ENCODE results near the gene CA14. TPM values are rescaled to one million over a fixed set of nuclear protein-coding genes. Genes with fewer than 3 reads are reported as not detected.
A peak's percentile ranks its signal among the peaks of the same experiment; 100 is the strongest.
"Not testable (repeated sequence)": the region's sequence is repeated elsewhere in the genome, so short reads cannot be mapped to it uniquely, and the experiment has no call there.

Gene CA14
- total RNA-seq: 1 to 10 TPM in 1 of 4 donors, under 1 TPM in 1, not detected in 2; 0.22 to 2.3 TPM

GRCh38 chr1:150257624-150258585 lies at the start of gene CA14:
TSS of gene CA14 (plus strand) at chr1:150257774. CDS start at chr1:150258129, 355 bp downstream.
- 39 to 40% methylated on average over 10 to 13 of the region's 13 CpGs for WGBS, 2 donors
- Histone ChIP-seq H3K27me3 (peaks cover 0 to 13% of the 10 kb centered on the region in 2 donors), H3K4me1 (peaks cover 0 to 40% (median 19%) of the 10 kb centered on the region in 4 donors), H3K27ac (peak within 1 kb of the TSS in 2 of 4 donors; percentile 66 to 76), H3K4me3 (no peak within 1 kb of the TSS), H3K9me3 (no peaks in the 10 kb centered on the region), H3K36me3 (no peaks in the 10 kb centered on the region)
- TF ChIP-seq POLR2A (IDR thresholded peaks at IDR 0.05) (no peak), EP300 (IDR thresholded peaks at IDR 0.05) (no peak), CTCF (IDR thresholded peaks at IDR 0.05) (no peak)
- no peak for DNase-seq (ENCODE audit: low spot score in 2 of 2)

- WGBS, 2 donors: 85 to 86% methylated on average over 6 of the region's 6 CpGs
- not testable (repeated sequence) for H3K4me1 ChIP-seq; H3K9me3 ChIP-seq; H3K27ac ChIP-seq; H3K4me3 ChIP-seq; DNase-seq (ENCODE audit: low spot score in 2 of 2); H3K36me3 ChIP-seq; H3K27me3 ChIP-seq
Observed at GRCh38 chr1:150208460-150208859, 49.1 kb upstream of the CA14 start.

- Histone ChIP-seq H3K4me3 (no peak overlapping the region), H3K9me3 (no peaks in the 10 kb centered on the region), H3K4me1 (peaks cover 0 to 12% (median 2%) of the 10 kb centered on the region in 4 donors), H3K27me3 (no peaks in the 10 kb centered on the region), H3K36me3 (no peaks in the 10 kb centered on the region), H3K27ac (no peak overlapping the region)
- WGBS, 2 donors: 93% methylated on average over 4 of the region's 4 CpGs
- no peak for DNase-seq (ENCODE audit: low spot score in 2 of 2)
- TF ChIP-seq POLR2A (IDR thresholded peaks at IDR 0.05): no peak
- no peak for TF ChIP-seq CTCF (IDR thresholded peaks at IDR 0.05)
- TF ChIP-seq EP300 (IDR thresholded peaks at IDR 0.05): no peak
Observed at GRCh38 chr1:150210091-150210490, 47.5 kb upstream of the CA14 start.

GRCh38 chr1:150210706-150211105 lies 46.9 kb upstream of the CA14 start:
- peaks cover 0 to 12% (median 2%) of the 10 kb centered on the region in 4 donors for H3K4me1 ChIP-seq
- H3K27me3 ChIP-seq: no peaks in the 10 kb centered on the region
- WGBS, 2 donors: 92% methylated on average over 4 of the region's 4 CpGs
- DNase-seq (ENCODE audit: low spot score in 2 of 2): no peak
- no peaks in the 10 kb centered on the region for H3K9me3 ChIP-seq
- H3K36me3 ChIP-seq: no peaks in the 10 kb centered on the region
- H3K27ac ChIP-seq: no peak overlapping the region
- no peak for TF ChIP-seq CTCF (IDR thresholded peaks at IDR 0.05)
- TF ChIP-seq POLR2A (IDR thresholded peaks at IDR 0.05): no peak
- no peak for TF ChIP-seq EP300 (IDR thresholded peaks at IDR 0.05)
- H3K4me3 ChIP-seq: no peak overlapping the region

GRCh38 chr1:150212070-150212469 lies 45.5 kb upstream of the CA14 start:
- no peak overlapping the region for H3K27ac ChIP-seq
- no peaks in the 10 kb centered on the region for H3K27me3 ChIP-seq
- no peak for DNase-seq (ENCODE audit: low spot score in 2 of 2)
- WGBS, 2 donors: 94 to 95% methylated on average over 9 of the region's 9 CpGs
- TF ChIP-seq CTCF (IDR thresholded peaks at IDR 0.05) (no peak), EP300 (IDR thresholded peaks at IDR 0.05) (no peak), POLR2A (IDR thresholded peaks at IDR 0.05) (no peak)
- H3K36me3 ChIP-seq: no peaks in the 10 kb centered on the region
- peaks cover 0 to 12% (median 2%) of the 10 kb centered on the region in 4 donors for H3K4me1 ChIP-seq
- no peaks in the 10 kb centered on the region for H3K9me3 ChIP-seq
- H3K4me3 ChIP-seq: no peak overlapping the region
